ENCODE data around the gene DNAH12.
"Not testable (repeated sequence)": the region's sequence is repeated elsewhere in the genome, so short reads cannot be mapped to it uniquely, and the experiment has no call there.

The DNAH12 gene

GRCh38 chr3:57409471-57409870 is 134.7 kb downstream of the DNAH12 start:
- no peak for DNase-seq

- no peak for DNase-seq
Measured at GRCh38 chr3:57402675-57403074, 141.5 kb downstream of the DNAH12 start.

GRCh38 chr3:57397175-57398026 is 146.7 kb downstream of the DNAH12 start:
- peak in 1 of 2 experiments; percentile 20 for DNase-seq

- DNase-seq: no peak
Measured at GRCh38 chr3:57393977-57394376, 150.2 kb downstream of the DNAH12 start.

GRCh38 chr3:57391767-57392166 is 152.4 kb downstream of the DNAH12 start:
- DNase-seq: no peak

GRCh38 chr3:57389271-57389670 is 154.9 kb downstream of the DNAH12 start:
- DNase-seq: no peak

GRCh38 chr3:57386307-57386706 is 157.8 kb downstream of the DNAH12 start:
- no peak for DNase-seq

GRCh38 chr3:57385498-57385897 is 158.6 kb downstream of the DNAH12 start:
- DNase-seq: no peak

GRCh38 chr3:57383838-57384237 is 160.3 kb downstream of the DNAH12 start:
- no peak for DNase-seq

- no peak for DNase-seq
Measured at GRCh38 chr3:57383406-57383805, 160.7 kb downstream of the DNAH12 start.

GRCh38 chr3:57382933-57383332 is 161.2 kb downstream of the DNAH12 start:
- DNase-seq: no peak

- DNase-seq: no peak
Measured at GRCh38 chr3:57370341-57370740, 173.8 kb downstream of the DNAH12 start.

- not testable (repeated sequence) for DNase-seq
Measured at GRCh38 chr3:57365089-57365488, 179.1 kb downstream of the DNAH12 start.

GRCh38 chr3:57356275-57356674 is 187.9 kb downstream of the DNAH12 start:
- DNase-seq: not testable (repeated sequence)

- DNase-seq: no peak
Measured at GRCh38 chr3:57354768-57355167, 189.4 kb downstream of the DNAH12 start.

- DNase-seq: no peak
Measured at GRCh38 chr3:57350271-57350670, 193.9 kb downstream of the DNAH12 start.

- DNase-seq: not testable (repeated sequence)
Measured at GRCh38 chr3:57339071-57339642, 205.0 kb downstream of the DNAH12 start.

GRCh38 chr3:57338272-57339070 is 205.7 kb downstream of the DNAH12 start:
- DNase-seq: not testable (repeated sequence)

GRCh38 chr3:57335283-57335938 is 208.7 kb downstream of the DNAH12 start:
- no peak for DNase-seq

- DNase-seq: no peak
Measured at GRCh38 chr3:57331078-57331610, 213.0 kb downstream of the DNAH12 start.

GRCh38 chr3:57326498-57326897 is 217.6 kb downstream of the DNAH12 start:
- DNase-seq: not testable (repeated sequence)

- no peak for DNase-seq
Measured at GRCh38 chr3:57314204-57314603, 229.9 kb downstream of the DNAH12 start.

All from NCI-H524 (cell line).